GM19463 (cell line): ENCODE data around the gene AXL.
"Not testable (repeated sequence)": the region's sequence is repeated elsewhere in the genome, so short reads cannot be mapped to it uniquely, and the experiment has no call there.

ENCODE experiments used
- ATAC-seq: cut with Tn5 transposase; IDR thresholded peaks from one replicate; pipeline ENCODE4 v1.9.1; 2021; ENCODE audit warnings: mild to moderate bottlenecking, moderate library complexity; ENCODE audit not compliant: unreplicated experiment

Gene AXL

DNA sequence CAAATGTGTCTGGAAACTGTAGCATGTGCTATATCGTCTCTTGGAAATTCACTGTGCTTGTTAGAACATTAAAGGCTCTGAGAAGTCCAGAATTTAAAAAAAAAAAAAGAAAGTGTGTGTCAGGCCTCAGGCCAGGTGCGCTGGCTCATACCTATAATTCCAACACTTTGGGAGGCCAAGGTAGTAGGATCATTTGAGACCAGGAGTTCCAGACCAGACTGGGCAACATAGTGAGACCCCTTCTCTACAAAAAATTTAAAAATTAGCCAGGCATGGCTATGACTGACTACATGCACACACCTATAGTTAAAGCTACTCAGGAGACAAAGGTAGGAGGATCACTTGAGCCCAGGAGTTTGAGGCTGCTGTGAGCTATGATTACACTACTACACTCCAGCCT lies 50.0 kb downstream of the AXL start:
- no peak for ATAC-seq

DNA sequence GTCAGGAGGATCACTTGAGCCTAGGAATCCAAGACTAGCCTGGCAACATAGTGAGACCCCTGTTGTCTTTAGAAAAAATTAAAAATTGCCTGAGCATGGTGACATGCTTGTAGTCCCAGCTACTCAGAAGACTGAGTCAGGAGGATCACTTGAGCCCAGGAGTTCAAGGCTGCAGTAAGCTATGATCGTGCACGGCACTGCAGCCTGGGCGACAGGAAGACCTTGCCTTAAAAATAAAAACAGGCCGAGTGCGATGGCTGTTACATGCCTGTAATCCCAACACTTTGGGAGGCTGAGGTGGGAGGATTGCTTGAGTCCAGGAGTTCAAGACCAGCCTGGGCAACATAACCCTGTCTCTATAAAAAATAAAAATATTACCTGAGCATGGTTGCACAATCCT lies 50.5 kb downstream of the AXL start:
- no peak for ATAC-seq

DNA sequence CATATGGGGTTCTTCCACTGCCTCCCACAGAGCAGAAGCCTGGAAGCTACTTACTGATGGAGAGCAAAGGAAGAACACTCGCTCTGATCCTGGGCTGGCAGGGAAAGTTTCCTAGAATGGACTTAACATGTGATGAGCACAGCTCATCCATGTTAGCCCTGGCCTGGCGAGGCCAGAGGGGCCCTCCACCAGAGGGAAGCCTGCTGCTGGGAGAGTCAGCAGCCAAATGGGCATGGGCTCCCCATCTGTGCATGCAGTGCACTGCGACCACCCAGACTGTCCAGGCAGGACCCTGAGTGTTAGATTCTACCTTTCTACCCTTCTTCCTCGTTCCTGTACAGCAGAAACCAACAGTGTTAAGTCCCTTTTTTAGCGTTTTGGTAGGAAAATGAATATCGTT lies 54.1 kb downstream of the AXL start:
- ATAC-seq: no peak

DNA sequence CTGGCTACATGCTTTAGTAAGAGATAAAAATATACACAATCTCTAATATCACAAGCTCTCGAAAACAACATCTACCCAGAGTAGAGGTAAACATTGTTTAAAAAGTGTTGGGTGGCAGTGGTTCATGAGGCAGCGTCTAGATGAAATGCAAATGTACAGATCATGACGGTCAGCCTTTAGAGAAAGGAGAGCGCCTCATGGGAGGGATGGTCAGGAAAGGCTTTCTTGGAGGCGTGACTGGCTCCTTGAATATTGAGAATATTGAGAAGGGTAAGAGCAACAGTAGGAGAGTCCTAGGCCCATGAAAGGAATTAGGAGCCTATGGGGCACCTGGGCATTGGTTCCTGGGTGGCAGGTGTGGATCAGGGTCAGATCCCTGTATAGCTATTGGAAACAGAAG lies 55.8 kb downstream of the AXL start:
- no peak for ATAC-seq

DNA sequence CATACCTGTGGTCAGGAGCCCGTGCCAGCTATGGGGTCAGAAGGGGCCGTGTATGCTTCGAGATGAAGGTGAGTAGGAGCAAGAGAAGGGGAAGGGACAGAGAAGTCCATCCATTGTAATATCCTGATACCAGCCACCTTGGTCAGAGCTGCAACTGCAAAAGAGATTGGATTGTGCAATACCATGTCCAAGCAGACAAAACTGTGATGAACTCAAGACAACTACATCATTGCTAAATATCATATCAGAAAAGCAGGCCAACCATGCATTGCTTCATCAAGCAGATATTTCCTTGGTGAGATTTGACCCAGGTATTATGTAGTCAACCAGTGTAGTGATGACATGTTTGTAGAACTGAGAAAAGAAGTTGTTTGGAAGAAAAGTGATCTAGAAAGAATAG lies 57.2 kb downstream of the AXL start:
- ATAC-seq: no peak

DNA sequence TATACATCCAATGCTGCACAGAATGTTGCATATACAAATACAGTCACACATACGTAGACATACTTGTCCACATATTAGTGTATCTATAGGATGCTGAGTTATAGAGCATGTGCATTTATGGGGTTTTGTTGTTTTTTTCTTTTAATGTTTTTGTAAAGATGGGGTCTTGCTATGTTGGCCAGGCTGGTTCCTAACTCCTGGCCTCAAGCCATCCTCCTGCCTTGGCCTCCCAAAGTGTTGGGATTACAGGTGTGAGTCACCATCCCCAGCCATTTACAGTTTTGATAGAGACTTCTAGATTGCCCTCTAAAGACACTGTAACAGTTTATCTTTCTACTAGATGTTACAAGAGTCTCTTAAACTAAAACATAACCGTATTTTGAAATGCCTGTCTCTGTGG lies 59.5 kb downstream of the AXL start:
- ATAC-seq: no peak

DNA sequence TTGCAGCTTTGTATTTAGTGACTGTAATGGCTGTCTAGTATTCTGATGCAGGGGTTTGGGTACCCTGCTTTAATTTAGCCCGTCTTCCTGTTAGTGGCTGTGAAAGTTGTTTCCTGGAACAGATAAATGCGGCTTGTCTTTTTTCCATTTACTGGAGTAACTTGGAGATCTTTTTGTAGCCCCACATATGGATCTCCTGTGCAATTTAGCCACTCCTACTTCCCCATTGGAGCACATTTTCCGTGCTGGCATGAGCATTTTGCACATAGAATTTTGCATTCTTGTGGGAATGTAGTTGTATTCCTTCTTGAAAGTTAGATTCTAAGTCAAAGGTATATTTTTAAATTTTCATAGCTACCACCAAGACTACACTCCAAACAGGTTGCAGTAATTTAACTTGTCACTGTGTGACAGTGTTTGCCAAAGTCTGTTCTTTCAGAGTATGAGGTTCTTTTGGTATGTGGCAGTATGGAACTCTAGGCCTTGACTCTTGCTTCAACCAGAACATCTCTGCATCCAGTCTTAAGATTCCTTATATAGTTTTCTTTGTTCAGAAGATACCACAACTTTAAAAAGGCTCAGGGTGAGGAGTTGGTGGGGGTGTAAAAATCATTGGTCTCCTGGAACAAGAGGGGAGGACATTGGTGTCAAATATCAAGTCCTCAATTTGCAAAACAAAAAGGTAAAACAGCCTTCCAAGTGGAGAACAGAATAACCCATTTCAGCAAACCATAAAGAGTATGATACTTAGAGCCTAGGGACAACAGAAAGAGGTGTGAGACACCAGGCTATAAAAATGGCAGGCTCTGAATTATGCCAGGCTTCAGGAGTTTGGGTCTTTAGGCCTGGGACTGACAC lies 69.9 kb downstream of the AXL start:
- no peak for ATAC-seq

DNA sequence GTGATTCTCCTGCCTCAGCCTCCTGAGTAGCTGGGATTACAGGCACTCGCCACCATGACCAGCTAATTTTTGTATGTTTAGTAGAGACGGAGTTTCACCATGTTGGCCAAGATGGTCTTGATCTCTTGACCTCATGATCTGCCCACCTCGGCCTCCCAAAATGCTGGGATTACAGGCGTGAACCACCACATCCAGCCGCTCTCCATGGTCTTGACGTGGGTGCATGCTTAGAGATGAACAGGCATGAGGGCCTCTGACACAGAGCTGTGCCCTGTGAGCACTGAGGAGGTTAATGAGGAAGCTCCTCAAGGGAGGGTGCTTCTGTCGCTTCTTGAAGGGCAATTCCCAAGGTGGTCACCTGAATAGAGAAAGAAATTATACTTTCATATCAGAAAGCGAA lies 70.8 kb downstream of the AXL start:
- not testable (repeated sequence) for ATAC-seq

DNA sequence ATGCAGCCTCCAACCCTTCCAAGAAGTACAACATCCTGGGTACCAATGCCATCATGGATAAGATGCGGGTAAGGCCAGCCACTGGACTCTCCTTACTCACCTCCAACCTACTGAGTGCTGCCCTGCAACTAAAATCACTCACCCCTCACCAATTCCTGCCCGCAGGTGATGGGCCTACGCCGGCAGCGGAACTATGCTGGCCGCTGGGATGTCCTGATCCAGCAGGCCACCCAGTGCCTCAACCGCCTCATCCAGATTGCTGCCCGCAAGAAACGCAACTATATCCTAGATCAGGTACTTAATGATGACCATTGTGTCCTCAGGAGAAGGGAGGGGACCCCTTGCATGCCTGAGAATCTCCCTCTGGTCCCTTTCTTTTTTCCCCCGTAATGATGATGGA lies 75.4 kb downstream of the AXL start:
- no peak for ATAC-seq

DNA sequence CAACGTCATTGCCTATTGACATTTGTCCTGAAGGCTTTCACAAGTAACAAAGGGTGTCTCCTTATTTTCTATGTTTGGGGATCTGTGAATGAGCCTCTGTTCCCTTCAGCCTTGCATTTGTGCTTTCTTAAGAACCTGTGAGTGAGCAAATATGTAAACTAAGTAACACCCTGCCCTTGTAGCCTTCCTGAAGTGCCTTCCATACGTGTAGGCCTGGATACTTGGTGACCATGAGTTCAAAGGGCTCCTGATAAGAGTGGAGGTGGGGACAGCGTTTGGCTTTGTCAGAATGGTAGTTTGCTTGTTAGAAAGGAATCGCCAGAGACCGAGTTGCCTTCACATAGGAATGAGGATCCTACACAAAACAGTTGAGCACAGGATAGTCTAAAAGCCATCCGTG lies 76.5 kb downstream of the AXL start:
- ATAC-seq: no peak

DNA sequence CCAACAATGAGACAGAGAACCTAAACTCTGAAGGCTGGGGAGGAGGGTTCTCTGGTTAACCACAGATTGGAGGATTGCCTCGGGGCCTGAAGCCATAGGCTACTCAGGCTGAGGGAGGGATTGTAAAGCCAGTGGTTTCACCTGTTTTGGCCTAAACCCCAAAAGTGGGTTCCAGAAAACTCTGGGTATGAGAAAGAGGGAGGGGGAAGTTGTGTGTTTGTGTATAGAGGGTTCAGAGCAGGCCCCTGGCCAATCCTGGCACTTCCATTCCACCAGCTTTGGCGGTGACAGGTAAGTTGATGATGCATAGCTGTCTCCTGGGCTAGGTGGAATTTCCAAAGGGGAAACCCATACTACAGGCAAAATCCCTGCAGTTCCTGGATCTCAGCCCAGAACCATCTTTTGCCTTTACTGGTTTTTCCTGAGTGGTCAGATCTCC lies 77.4 kb downstream of the AXL start:
- ATAC-seq: no peak

DNA sequence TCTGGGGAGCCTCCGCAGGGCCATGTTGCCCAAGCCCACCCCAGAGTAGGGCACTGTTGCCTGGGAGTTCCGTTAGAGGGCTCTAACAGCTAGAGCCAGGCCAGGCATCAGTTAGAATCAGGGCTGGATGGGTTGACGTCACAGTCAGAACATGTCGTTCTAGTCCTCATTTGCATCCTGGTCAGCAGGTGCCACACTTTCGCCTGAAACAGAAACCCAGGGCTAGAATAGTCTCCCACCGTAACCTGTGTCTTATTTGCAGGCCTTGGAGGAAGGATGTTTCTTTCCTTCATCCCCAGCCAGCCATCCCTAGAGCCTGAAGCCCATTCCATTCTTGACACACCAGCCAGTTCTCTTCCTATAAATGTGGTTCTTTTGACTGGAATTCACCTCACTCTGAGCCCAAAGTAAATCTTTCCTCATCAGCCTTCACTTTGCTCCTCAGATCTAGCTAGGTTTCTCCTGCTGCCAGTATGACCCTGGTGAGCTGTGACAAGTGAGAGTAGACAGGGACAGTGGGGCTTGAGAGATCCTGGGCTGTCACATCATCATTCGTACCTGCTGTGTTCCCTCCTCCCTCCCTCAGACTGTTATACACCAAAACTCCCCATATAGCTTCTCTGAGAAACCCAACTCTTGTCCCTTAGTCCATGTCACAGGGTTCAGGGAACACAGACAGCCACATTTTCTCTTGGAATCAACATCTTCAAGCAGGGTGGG lies 78.8 kb downstream of the AXL start:
- ATAC-seq: peak; percentile 78

DNA sequence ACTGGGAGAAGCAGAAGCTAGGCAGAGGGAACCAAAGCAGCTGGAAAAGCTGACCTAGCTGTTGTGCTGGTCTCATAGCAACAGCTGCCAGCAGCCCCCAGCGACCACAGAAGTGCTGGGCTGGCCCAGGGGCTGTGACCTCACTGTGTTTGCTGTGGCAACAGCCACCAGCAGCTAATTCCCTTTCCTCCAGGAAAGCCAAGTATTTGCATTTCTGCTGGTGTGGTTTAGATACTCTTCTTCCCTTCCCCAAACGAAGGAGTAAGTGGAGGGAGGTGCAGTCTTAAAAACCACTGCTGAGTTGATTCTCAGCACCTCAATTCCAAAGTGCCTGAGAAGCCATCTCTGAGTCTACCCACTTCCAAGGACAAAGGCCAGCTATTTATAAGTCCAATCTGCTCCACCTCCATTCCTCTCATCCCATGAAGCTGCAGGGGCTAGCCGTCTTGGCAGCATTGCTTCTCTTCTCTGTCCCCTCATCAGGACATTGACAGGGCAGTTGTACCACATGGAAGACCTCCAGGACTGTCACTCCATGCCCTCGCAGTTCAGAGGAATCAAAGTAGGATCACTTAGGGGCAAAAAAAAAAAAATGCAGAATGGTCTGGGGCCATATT lies 79.4 kb downstream of the AXL start:
- peak; percentile 21 for ATAC-seq

DNA sequence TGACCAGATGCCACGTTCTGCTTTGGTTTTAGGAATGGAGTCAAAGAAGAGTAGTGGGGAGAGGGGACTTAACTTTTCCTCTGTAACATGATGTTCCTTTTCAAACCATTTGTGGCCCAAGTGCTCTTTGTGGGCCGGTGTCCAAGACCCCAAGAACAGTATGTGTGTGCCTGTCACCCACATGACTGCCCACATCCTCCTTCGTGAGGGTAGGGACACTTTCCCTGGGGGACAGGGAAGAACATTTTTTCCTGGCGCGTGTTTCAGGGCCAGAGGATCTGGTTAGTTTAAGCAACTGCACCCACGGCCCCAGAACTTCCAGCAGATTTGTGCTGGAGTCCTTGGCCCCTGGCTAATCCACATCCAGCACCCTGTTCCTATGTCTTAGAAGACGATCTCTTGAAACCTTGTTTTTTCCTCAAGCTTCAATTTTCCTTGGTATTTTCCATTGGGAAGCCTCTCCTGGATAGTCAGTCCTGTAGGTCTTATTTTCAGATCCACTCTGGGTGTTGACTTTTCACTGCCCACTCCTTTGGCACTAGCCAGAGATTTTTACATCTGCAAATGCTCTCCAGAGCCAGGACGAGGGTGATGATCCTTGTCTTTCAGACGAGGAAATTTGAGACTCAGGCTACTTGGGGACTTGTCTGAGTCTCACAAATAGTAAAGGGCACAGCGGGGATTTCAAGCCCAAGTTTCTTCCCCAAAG lies 80.2 kb downstream of the AXL start:
- no peak for ATAC-seq

DNA sequence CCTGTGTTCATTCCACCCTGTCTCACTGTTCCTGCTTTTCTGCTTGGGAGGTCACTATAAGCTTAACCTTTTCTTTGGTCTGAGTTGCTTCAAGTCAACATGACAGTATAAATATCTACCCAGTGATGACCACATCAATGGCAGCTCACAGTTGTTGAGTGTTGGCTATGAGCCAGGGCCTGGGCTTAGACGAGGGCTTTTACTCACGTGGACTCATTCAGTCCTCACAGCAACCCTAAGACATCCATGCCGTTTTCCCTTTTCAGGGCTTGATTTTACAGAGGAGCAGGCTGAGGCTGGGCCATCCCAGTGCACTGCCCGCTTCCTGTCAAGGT lies 80.7 kb downstream of the AXL start:
- no peak for ATAC-seq

DNA sequence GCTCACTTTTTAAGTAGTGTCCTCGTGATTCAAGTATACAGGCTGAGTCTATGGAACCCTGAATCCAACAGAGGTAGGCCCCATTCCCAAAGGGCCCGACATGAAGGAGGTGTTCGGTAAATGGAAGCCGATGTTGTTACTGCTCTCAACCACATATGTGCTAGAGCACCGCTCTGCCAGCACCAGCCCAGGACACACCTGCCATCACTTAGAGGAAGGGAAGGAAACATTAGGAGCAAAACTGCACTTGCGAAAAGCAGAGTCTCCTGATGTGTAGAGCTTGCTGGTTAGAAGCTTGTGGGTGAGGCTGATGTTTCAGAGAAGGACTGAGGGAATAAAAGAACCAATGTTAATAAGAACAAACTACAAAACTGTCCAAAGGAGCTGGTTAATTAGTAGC lies 81.5 kb downstream of the AXL start:
- no peak for ATAC-seq

DNA sequence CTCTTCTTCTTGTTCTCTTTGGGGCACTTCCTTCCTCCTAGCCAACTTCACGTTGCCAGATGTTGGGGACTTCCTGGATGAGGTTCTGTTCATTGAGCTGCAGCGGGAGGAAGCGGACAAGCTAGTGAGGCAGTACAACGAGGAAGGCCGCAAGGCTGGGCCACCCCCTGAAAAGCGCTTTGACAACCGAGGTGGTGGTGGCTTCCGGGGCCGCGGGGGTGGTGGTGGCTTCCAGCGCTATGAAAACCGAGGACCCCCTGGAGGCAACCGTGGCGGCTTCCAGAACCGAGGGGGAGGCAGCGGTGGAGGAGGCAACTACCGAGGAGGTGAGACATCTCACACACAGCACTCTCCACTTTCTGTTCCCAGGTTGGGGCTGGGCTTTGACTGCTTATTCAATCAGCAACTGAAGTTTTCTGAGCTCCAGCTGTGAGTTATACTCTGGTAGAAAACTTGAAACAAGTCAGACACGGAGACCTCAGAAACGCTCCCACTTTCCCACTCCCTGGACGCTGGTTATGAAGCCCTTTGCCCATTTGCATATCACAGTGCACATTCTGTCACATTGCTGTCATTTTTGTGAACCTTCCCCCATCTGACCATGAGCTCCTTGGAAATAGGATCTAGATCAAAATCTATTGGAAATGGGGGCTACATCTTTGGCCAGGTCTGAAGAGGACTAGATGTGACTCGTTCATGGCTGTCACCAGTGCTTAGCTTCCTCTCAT lies 83.8 kb downstream of the AXL start:
- peak; percentile 50 for ATAC-seq

DNA sequence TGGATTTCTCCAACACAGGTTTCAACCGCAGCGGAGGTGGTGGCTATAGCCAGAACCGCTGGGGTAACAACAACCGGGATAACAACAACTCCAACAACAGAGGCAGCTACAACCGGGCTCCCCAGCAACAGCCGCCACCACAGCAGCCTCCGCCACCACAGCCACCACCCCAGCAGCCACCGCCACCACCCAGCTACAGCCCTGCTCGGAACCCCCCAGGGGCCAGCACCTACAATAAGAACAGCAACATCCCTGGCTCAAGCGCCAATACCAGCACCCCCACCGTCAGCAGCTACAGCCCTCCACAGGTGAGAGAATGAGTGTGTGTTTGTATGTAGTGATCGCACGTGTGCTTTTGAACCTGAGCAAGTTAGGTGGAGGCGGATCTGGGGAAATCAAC lies 84.9 kb downstream of the AXL start:
- no peak for ATAC-seq

DNA sequence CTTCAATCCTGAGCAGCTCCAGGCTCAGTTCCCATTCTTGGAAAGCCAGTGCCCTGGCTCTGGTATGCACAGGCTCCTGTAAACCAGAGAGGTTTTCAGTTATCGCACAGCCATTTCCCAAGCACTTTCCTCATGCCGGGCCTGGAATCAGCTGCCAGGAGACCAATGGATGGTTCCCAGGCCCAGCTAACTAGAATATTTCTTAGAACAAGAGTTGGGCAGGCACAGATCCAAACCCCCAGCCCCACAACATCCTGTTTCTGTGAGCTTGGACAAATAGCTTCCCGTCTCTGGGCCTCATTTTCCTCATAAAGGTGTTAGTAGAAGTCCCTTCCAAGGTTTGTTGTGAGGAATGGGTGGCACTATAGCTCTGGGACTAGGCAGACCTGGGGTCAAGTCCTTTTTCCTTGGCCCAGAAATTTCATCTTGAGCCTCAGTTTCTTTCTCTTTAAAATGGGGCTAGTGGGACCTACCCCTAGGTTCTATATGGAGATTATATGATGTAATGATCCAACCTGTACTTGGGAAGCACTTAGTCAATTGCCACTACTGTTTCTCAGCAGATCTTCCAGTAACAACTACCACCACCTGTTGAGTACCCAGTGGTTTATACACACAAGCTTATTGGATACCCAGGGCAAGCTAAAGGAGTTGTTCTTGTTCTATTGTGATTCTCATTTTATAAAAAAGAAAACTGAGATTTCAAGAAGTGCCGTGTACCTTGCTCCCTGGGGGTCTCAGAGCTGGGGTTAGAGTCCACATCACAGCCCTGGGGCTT lies 85.9 kb downstream of the AXL start:
- no peak for ATAC-seq
